Measurements from ENCODE around the gene VPS52. TPM values are rescaled to one million over a fixed set of nuclear protein-coding genes. Genes with fewer than 3 reads are reported as not detected.

VPS52 gene
- total RNA-seq, 2 experiments from 2014 or later = 50.4 to 73.5 TPM

DNA sequence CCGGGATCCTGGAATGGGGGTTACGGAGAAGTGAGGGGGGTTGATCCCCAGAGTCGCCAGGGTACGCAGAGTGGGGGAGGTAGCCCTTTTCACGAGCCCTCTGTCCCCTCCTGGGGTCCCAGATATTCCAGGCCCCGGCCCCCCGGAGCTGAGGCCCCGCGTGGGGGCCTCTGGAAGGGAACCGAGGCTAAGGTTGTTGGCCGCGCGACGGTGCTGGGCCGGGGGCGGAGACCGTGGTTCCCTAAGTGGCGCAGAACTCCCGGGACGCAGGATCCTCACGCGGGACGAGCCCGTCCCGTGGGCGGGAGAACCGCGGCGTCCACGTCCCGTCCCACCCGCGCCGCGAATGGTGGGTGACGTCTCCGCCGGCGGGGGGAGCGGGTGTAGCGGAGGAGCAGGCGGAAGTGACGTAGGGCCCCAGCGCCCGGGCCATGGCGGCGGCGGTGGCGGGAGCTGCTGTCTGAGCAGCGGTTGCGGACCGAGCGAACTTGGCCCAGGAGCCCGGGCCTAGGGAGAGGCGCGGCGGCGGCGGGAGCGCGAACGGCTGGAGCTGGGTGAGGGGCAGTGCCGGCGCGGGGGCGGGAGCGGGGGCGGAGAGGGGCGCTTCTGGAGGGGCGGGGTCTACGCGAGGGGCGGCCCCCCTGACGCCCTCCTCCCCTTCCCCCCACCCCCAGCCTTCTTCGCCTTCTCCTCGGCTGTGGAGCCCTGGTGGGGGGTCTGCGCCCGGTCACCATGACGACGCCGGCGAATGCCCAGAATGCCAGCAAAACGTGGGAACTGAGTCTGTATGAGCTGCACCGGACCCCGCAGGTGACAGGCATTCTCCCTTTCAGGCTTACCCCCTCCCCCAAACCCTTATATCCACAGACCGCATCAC, 63.3 kb downstream of the VPS52 start, which contains the start of gene RING1:
Gene RING1 (plus strand): TSS at position 410 of the 877 bp plus-strand sequence. CDS start 323 bp downstream, at position 733.
- Histone ChIP-seq H4K20me1 (ENCODE audit: insufficient read depth, low read length) (no peaks in the 10 kb centered on the region), H3K9me3 (ENCODE audit: low read length) (no peaks in the 10 kb centered on the region), H2AFZ (ENCODE audit: low read length) (peak within 1 kb of the TSS; percentile 65), H3K4me1 (ENCODE audit: insufficient read depth, low read length, poor library complexity, severe bottlenecking) (peaks cover 40% of the 10 kb centered on the region), H3K9me2 (ENCODE audit: insufficient read depth, low read length) (no peaks in the 10 kb centered on the region), H3K4me2 (ENCODE audit: low read length) (peak within 1 kb of the TSS; percentile 91), H3K36me3 (ENCODE audit: insufficient read depth, low read length) (peaks cover 16% of the 10 kb centered on the region), H3K4me3 (ENCODE audit: low read depth, low read length, poor library complexity, severe bottlenecking) (peak within 1 kb of the TSS; percentile 90), H3K79me2 (ENCODE audit: insufficient read depth, low read depth, low read length) (peaks cover 6% of the 10 kb centered on the region; the same call in 1 of the 2 replicates), H3K27ac (ENCODE audit: low read depth, low read length, poor library complexity, severe bottlenecking) (peak within 1 kb of the TSS; percentile 47)
- ChIA-PET POLR2A (interaction anchor here (0.6 to 1.5 kb wide), 9 partner anchors 9 to 940 kb away, joined by 3 to 5 read pairs (median 3); no protein-coding TSS in a partner anchor), CTCF (ENCODE audit: unreplicated experiment) (interaction anchor here (0.6 to 0.7 kb wide), 4 partner anchors 9 to 91 kb away, joined by 3 to 7 read pairs (median 4); no protein-coding TSS in a partner anchor)
- no peak for TF ChIP-seq EZH2phosphoT487 (IDR thresholded peaks at IDR 0.05; ENCODE audit: borderline replicate concordance, low read depth, low read length)
- no peak for TF ChIP-seq CTCF (conservative IDR thresholded peaks at IDR 0.05; ENCODE audit: low read length)
- intact Hi-C loops (cut with micrococcal nuclease; ENCODE audit: unreplicated experiment) = loop anchor here (10.0 kb wide), 1 partner anchor 206 kb away; the partner anchor contains the start of genes CUTA and PHF1
- DNase-seq (ENCODE audit: low spot score) = peak; percentile 85
- no TSS peak for BruUV-seq (replicated peaks)

GRCh38 chr6:33207552-33208090, 64.1 kb downstream of the VPS52 start:
- Histone ChIP-seq H4K20me1 (ENCODE audit: insufficient read depth, low read length) (no peaks in the 10 kb centered on the region), H3K79me2 (ENCODE audit: insufficient read depth, low read depth, low read length) (peaks cover 6% of the 10 kb centered on the region; the same call in 1 of the 2 replicates), H3K9me3 (ENCODE audit: low read length) (no peaks in the 10 kb centered on the region), H3K27ac (ENCODE audit: low read depth, low read length, poor library complexity, severe bottlenecking) (peak overlapping the region; percentile 47), H3K36me3 (ENCODE audit: insufficient read depth, low read length) (peaks cover 23% of the 10 kb centered on the region), H3K9me2 (ENCODE audit: insufficient read depth, low read length) (no peaks in the 10 kb centered on the region), H3K4me3 (ENCODE audit: low read depth, low read length, poor library complexity, severe bottlenecking) (peak overlapping the region; percentile 90), H3K4me2 (ENCODE audit: low read length) (peak overlapping the region; percentile 91), H3K4me1 (ENCODE audit: insufficient read depth, low read length, poor library complexity, severe bottlenecking) (peaks cover 40% of the 10 kb centered on the region), H2AFZ (ENCODE audit: low read length) (peak overlapping the region; percentile 65)
- TF ChIP-seq CTCF (conservative IDR thresholded peaks at IDR 0.05; ENCODE audit: low read length) = no peak
- no peak for TF ChIP-seq EZH2phosphoT487 (IDR thresholded peaks at IDR 0.05; ENCODE audit: borderline replicate concordance, low read depth, low read length)
- DNase-seq (ENCODE audit: low spot score) = peak; percentile 32
- intact Hi-C loops (cut with micrococcal nuclease; ENCODE audit: unreplicated experiment) = loop anchor here (10.0 kb wide), 1 partner anchor 207 kb away; the partner anchor contains the start of genes CUTA and PHF1
- TSS peak; percentile 95 for BruUV-seq (replicated peaks)
- POLR2A ChIA-PET = interaction anchor here (0.5 to 0.6 kb wide), 2 partner anchors 288 to 470 kb away, joined by 3 read pairs; no protein-coding TSS in a partner anchor
- CTCF ChIA-PET (ENCODE audit: unreplicated experiment) = interaction anchor here (0.6 kb wide), 1 partner anchor 8 kb away, joined by 4 read pairs; no protein-coding TSS in a partner anchor
